Suprapubic skin (tissue), 3 donors: Measurements from ENCODE around the gene SRP19.

Experiments used
- CTCF ChIP-seq, 2 donors: fragments of 200-600 bp in 1 of 2; fragments of 450-650 bp in 1 of 2; sonication (generic) in 1 of 2; IDR thresholded peaks; one replicate each; pipeline ENCODE4 v1.5.1; 2016 to 2019; ENCODE audit warnings: antibody characterized with exemption in 2 of 2, mild to moderate bottlenecking in 1 of 2, moderate library complexity in 1 of 2
- EP300 ChIP-seq: sonication (generic); formaldehyde crosslinking; IDR thresholded peaks from one replicate; pipeline ENCODE4 v1.6.1; 2017; ENCODE audit warnings: antibody characterized with exemption
- POLR2A ChIP-seq, 2 donors: fragments of 450-650 bp; IDR thresholded peaks; one replicate each; pipeline ENCODE4 v1.6.1; 2017; ENCODE audit warnings: antibody characterized with exemption in 2 of 2, mild to moderate bottlenecking in 2 of 2, moderate library complexity in 2 of 2

GRCh38 chr5:112823656-112824055 lies 37.4 kb upstream of the SRP19 start:
- no peak for TF ChIP-seq EP300
- TF ChIP-seq POLR2A (IDR thresholded peaks at IDR 0.05) = no peak
- no peak for TF ChIP-seq CTCF (IDR thresholded peaks at IDR 0.05)
